Peyer's patch (tissue), 4 donors: ENCODE results near the gene OSBP.

ENCODE experiments used
- POLR2A ChIP-seq, 2 donors: fragments of 450-650 bp; IDR thresholded peaks; one replicate each; pipeline ENCODE4 v1.5.1; 2017; ENCODE audit warnings: antibody characterized with exemption in 2 of 2, mild to moderate bottlenecking in 2 of 2, moderate library complexity in 2 of 2
- TF ChIP-seq, protein P1 (sequence below), 6 experiments: fragments of 450-650 bp in 4 of 6; fragments of 200-600 bp in 2 of 6; sonication (generic) in 1 of 6; IDR thresholded peaks; one replicate each; pipeline ENCODE4 v1.5.1; 2017 to 2019; ENCODE audit warnings: antibody characterized with exemption in 6 of 6, mild to moderate bottlenecking in 3 of 6, moderate library complexity in 1 of 6

GRCh38 chr11:59534676-59535075 lies 80.9 kb downstream of the OSBP start:
- TF ChIP-seq, protein P1, sequence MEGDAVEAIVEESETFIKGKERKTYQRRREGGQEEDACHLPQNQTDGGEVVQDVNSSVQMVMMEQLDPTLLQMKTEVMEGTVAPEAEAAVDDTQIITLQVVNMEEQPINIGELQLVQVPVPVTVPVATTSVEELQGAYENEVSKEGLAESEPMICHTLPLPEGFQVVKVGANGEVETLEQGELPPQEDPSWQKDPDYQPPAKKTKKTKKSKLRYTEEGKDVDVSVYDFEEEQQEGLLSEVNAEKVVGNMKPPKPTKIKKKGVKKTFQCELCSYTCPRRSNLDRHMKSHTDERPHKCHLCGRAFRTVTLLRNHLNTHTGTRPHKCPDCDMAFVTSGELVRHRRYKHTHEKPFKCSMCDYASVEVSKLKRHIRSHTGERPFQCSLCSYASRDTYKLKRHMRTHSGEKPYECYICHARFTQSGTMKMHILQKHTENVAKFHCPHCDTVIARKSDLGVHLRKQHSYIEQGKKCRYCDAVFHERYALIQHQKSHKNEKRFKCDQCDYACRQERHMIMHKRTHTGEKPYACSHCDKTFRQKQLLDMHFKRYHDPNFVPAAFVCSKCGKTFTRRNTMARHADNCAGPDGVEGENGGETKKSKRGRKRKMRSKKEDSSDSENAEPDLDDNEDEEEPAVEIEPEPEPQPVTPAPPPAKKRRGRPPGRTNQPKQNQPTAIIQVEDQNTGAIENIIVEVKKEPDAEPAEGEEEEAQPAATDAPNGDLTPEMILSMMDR (IDR thresholded peaks at IDR 0.05): no peak
- no peak for TF ChIP-seq POLR2A (IDR thresholded peaks at IDR 0.05)
